Middle frontal gyrus (tissue), 1 donor: ENCODE measurements around the gene SERBP1.
"Not testable (repeated sequence)": the region's sequence is repeated elsewhere in the genome, so short reads cannot be mapped to it uniquely, and the experiment has no call there.

Experiments
- DNase-seq: peaks from one replicate; pipeline ENCODE4 v3.0.0-alpha.2; 2015; ENCODE audit warnings: low spot score; ENCODE audit errors: extremely low spot score

The SERBP1 gene

GRCh38 chr1:67407498-67407897, 22.7 kb downstream of the SERBP1 start:
- DNase-seq: no peak

GRCh38 chr1:67405473-67406245, 24.5 kb downstream of the SERBP1 start:
- DNase-seq: no peak

GRCh38 chr1:67404212-67404620, 26.0 kb downstream of the SERBP1 start:
- no peak for DNase-seq

DNA sequence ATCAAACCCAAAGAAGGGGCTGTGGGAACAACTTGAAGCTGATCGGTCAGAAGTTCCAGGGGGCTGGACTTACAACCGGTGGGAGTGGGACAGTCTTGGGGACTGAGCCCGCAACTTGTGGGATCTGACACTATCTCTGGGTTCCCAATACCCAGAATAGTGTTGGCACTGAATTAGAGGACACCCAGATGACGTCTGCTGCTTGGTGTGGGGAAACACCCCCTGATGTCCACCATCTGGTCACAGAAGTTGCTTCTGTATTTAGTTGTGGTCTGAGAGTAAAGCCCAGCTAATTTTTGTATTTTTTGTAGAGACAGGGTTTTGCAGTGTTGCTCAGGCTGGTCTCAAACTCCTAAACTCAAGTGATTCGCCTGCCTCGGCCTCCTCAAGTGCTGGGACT, 28.8 kb downstream of the SERBP1 start:
- no peak for DNase-seq

DNA sequence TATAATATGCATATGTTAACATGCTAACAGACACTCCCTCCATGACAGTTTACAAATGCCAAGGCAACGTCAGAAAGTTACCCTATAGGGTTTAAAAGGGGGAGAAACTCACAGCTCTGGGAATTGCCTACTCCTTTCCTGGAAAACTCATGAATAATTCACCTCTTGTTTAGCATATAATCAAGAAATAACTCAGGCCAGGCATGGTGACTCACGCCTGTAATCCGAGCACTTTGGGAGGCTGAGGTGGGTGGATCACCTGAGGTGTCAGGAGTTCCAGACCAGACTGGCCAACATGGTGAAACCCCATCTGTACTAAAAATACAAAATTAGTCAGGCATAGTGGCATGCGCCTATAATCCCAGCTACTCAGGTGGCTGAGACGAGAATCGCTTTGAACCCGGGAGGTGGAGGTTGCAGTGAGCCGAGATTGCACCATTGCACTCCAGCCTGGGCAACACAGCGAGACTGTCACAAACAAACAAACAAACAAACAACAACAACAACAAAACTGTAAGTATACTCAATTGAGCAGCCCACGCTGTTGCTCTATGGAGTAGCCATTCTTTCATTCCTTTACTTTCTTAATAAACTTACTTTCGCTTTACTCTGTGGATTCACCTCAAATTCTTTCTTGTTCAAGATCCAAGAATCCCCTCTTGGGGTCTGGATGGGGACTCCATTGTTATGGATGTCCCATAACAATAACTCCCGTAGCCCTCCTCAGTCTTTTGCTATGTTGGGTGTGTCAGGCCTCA, 30.0 kb downstream of the SERBP1 start:
- not testable (repeated sequence) for DNase-seq

- DNase-seq: no peak
These were observed 30.8 kb downstream of the SERBP1 start for GRCh38 chr1:67399199-67399993.

- DNase-seq: no peak
These were observed 35.7 kb downstream of the SERBP1 start for GRCh38 chr1:67394548-67394947.

- DNase-seq: no peak
These were observed 36.5 kb downstream of the SERBP1 start for GRCh38 chr1:67393737-67394136.

- no peak for DNase-seq
These were observed 37.0 kb downstream of the SERBP1 start for GRCh38 chr1:67393240-67393639.

DNA sequence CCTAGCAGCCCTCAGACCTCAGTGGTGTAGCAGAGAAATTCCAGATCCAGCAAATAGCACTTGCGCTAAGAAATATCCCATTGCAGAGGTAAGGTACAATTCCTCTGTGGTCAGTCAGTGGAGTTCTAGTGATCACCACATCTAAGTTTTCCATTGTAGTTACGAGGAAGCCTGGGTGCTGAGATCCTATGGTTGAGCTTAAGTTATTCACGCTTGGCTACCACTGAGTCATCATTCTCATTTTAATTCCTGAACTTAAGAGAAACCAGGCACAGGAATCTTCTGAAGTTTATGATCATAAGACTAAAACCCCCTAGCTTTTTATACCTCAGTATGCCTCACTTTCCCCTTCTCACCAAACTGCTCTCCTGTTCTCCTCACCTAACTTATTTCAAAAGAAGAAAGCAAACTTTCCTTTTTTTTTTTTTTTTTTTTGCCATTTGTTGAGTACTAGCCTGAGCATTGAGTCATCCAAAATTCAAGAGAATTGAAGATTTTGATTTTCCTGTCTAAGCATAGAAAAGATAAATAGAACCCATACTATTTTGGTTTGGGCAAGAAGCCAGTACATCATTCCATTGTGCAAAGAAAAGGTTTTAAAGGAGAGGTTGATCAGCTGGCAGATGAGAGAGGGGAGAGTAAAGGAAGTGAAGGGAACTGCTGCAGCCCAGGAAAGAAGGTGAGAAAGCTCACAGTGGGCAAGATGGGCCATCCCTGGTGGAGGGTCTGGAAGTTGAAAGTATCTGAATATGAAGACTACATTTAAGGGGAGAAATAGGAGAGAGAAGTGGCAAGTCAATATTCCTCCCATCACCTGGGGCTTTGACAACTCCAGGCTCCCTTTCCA, 39.9 kb downstream of the SERBP1 start:
- no peak for DNase-seq

GRCh38 chr1:67383999-67384638, 46.1 kb downstream of the SERBP1 start:
- no peak for DNase-seq

GRCh38 chr1:67382292-67382691, 47.9 kb downstream of the SERBP1 start:
- no peak for DNase-seq

GRCh38 chr1:67381154-67381553, 49.0 kb downstream of the SERBP1 start:
- no peak for DNase-seq

DNA sequence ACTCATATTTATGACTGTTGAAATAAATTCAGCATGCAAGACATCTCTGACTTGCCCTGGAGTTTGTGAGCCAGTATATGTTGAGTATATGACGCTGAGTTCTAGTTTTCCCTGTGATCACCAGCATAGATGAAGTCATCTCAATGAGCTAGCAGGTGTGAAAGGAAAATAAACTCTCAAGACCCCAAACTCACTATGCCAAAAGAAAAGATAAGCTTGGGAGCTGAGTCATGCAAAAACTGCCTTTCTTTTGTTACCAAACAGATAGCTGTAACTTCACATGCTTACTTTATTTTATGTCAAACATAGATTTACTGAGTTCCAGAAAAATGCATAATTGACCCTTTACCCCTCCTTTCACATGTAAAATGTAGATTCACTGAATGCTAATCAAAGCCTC, 52.9 kb downstream of the SERBP1 start:
- no peak for DNase-seq

- DNase-seq: no peak
These were observed 53.8 kb downstream of the SERBP1 start for GRCh38 chr1:67376381-67376780.

DNA sequence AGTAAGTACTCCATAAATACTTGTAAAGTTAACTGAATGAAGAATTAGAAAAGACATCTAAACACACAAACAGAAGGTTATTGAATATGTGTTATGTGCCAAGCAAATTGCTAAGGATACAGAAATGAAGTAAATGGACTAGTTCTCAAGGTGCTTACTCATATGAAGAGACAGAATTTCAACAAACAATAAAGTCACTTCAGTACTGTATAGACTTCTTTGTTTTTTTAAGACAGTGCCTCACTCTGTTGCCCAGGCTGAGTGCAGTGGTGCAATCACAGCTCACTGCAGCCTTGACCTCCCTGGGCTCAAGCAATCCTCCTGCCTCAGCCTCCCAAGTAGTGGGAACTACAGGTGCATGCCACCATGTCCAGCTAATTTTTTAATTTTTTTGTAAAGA, 57.3 kb downstream of the SERBP1 start:
- no peak for DNase-seq

- no peak for DNase-seq
These were observed 58.1 kb downstream of the SERBP1 start for GRCh38 chr1:67372136-67372535.

GRCh38 chr1:67371681-67372080, 58.5 kb downstream of the SERBP1 start:
- no peak for DNase-seq

DNA sequence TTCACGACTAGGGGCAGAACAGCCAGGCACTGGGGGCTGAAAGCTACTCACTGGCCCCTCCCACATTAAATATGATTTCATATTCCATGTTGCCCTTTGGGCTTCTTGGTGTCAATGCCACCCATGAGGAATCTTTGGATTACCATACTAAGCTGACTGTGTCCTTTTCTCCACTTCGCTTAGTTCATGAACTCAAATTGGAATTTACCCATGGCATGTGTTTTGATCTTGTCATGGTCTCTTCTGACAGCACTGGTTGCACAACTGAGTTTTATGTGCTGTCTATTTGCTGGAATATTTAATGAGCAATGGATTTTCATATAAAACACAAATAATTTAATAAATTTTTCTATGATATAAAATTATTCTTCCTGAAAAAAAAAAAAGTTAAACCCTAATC, 59.2 kb downstream of the SERBP1 start:
- DNase-seq: no peak

- DNase-seq: no peak
These were observed 62.1 kb downstream of the SERBP1 start for GRCh38 chr1:67368046-67368514.
